MM.1S (cell line): ENCODE data around the gene INO80.

Experiments used
- DNase-seq: peaks from one replicate; pipeline ENCODE4 v3.0.0-alpha.2; 2015
- H2AFZ ChIP-seq: fragments of 300-600 bp; sonication (generic); 2 replicates; pipeline ENCODE4 v1.6.0; 2016; ENCODE audit warnings: antibody characterized with exemption, low read length
- H3F3A ChIP-seq: fragments of 300-600 bp; sonication (generic); 2 replicates; pipeline ENCODE4 v1.6.1; 2016; ENCODE audit warnings: mild to moderate bottlenecking, antibody characterized with exemption, low read length, moderate library complexity, mixed read lengths; ENCODE audit not compliant: insufficient read depth
- H3K27ac ChIP-seq: fragments of 300-600 bp; sonication (generic); 2 replicates; pipeline ENCODE4 v1.5.1; 2016; ENCODE audit warnings: mild to moderate bottlenecking, low read length
- H3K27me3 ChIP-seq: fragments of 300-600 bp; sonication (generic); replicated peaks from 2 replicates; pipeline ENCODE4 v1.6.0; 2016; ENCODE audit warnings: low read length; ENCODE audit not compliant: insufficient read depth
- H3K36me3 ChIP-seq: fragments of 300-600 bp; sonication (generic); replicated peaks from 2 replicates; pipeline ENCODE4 v1.6.1; 2016; ENCODE audit warnings: mild to moderate bottlenecking, low read length, mixed read lengths; ENCODE audit not compliant: insufficient read depth
- H3K4me1 ChIP-seq: fragments of 300-600 bp; sonication (generic); 2 replicates; pipeline ENCODE4 v1.6.1; 2016; ENCODE audit warnings: low read length, mixed read lengths
- H3K4me2 ChIP-seq: fragments of 300-600 bp; sonication (generic); 2 replicates; pipeline ENCODE4 v1.6.0; 2016; ENCODE audit warnings: low read depth, low read length
- H3K4me3 ChIP-seq: fragments of 300-600 bp; sonication (generic); 2 replicates; pipeline ENCODE4 v1.5.1; 2016; ENCODE audit warnings: low read length, mixed read lengths
- H3K79me2 ChIP-seq: fragments of 300-600 bp; sonication (generic); 2 replicates; pipeline ENCODE4 v1.6.1; 2016; ENCODE audit warnings: mixed run types, low read length, mixed read lengths
- H3K9ac ChIP-seq: fragments of 300-600 bp; sonication (generic); 2 replicates; pipeline ENCODE4 v1.6.1; 2016; ENCODE audit warnings: low read length, mixed read lengths
- H3K9me2 ChIP-seq: fragments of 300-600 bp; sonication (generic); replicated peaks from 2 replicates; pipeline ENCODE4 v1.6.1; 2016; ENCODE audit warnings: mild to moderate bottlenecking, low read length, mixed read lengths; ENCODE audit not compliant: insufficient read depth
- H3K9me3 ChIP-seq: fragments of 300-600 bp; sonication (generic); replicated peaks from 2 replicates; pipeline ENCODE4 v1.6.1; 2016; ENCODE audit warnings: mild to moderate bottlenecking, low read length, mixed read lengths; ENCODE audit not compliant: insufficient read depth
- H4K20me1 ChIP-seq: fragments of 300-600 bp; sonication (generic); 2 replicates; pipeline ENCODE4 v1.6.1; 2016; ENCODE audit warnings: mild to moderate bottlenecking, low read length, moderate library complexity, mixed read lengths; ENCODE audit not compliant: insufficient read depth
- EZH2 ChIP-seq: fragments of 300-600 bp; sonication (generic); optimal IDR thresholded peaks from 2 replicates; pipeline ENCODE3; 2017; ENCODE audit warnings: low read depth, mild to moderate bottlenecking, antibody characterized with exemption, low read length, mixed read lengths
- EZH2phosphoT487 ChIP-seq: fragments of 300-600 bp; sonication (generic); IDR thresholded peaks from 2 replicates; pipeline ENCODE4 v1.6.1; 2018; ENCODE audit warnings: antibody characterized with exemption, low read length
- TF ChIP-seq, protein P1 (sequence below): fragments of 300-600 bp; sonication (generic); IDR thresholded peaks from 2 replicates; pipeline ENCODE4 v1.5.1; 2016; ENCODE audit warnings: antibody characterized with exemption, low read length, mixed read lengths

INO80 gene

DNA sequence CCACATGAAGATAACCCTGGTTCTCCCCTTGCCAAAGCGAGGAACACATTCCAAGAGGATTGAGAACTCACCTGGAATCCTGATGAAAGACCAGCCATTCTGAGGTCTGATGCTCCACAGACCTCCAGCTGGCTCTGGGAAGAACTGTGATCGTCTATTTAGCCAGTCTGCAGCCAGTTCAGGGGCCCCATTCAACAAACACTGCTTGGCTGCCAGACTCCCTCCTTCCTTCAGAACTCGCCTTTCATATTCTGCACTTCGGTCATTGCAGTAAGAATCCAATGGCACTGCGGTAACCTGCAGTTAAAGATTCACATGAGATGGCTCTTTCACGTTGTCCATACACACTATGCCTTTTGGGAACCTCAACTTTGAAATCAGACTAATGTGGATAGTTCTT lies 95.3 kb downstream of the INO80 start:
- no peak overlapping the region for H3K4me2 ChIP-seq
- no peaks in the 10 kb centered on the region; the same call in 1 of the 2 replicates for H3K36me3 ChIP-seq
- TF ChIP-seq, protein P1, sequence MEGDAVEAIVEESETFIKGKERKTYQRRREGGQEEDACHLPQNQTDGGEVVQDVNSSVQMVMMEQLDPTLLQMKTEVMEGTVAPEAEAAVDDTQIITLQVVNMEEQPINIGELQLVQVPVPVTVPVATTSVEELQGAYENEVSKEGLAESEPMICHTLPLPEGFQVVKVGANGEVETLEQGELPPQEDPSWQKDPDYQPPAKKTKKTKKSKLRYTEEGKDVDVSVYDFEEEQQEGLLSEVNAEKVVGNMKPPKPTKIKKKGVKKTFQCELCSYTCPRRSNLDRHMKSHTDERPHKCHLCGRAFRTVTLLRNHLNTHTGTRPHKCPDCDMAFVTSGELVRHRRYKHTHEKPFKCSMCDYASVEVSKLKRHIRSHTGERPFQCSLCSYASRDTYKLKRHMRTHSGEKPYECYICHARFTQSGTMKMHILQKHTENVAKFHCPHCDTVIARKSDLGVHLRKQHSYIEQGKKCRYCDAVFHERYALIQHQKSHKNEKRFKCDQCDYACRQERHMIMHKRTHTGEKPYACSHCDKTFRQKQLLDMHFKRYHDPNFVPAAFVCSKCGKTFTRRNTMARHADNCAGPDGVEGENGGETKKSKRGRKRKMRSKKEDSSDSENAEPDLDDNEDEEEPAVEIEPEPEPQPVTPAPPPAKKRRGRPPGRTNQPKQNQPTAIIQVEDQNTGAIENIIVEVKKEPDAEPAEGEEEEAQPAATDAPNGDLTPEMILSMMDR: no peak
- no peak for TF ChIP-seq EZH2
- TF ChIP-seq EZH2phosphoT487: no peak
- H3K4me3 ChIP-seq: no peak overlapping the region
- no peaks in the 10 kb centered on the region for H3K9me3 ChIP-seq
- H3K27me3 ChIP-seq: no peaks in the 10 kb centered on the region
- no peak overlapping the region for H3K27ac ChIP-seq
- H4K20me1 ChIP-seq: no peaks in the 10 kb centered on the region
- peaks cover 12% of the 10 kb centered on the region for H3K79me2 ChIP-seq
- no peak overlapping the region for H2AFZ ChIP-seq
- peaks cover 30% of the 10 kb centered on the region for H3F3A ChIP-seq
- peaks cover 28% of the 10 kb centered on the region for H3K4me1 ChIP-seq
- no peak overlapping the region for H3K9ac ChIP-seq
- no peak for DNase-seq
- no peaks in the 10 kb centered on the region for H3K9me2 ChIP-seq

- Histone ChIP-seq H3K27ac (no peak overlapping the region), H3K27me3 (no peaks in the 10 kb centered on the region), H3K9ac (no peak overlapping the region), H3K4me1 (peaks cover 31% of the 10 kb centered on the region), H3K4me3 (no peak overlapping the region), H3K4me2 (no peak overlapping the region), H4K20me1 (no peaks in the 10 kb centered on the region), H3F3A (peaks cover 30% of the 10 kb centered on the region), H3K9me2 (no peaks in the 10 kb centered on the region), H3K9me3 (no peaks in the 10 kb centered on the region), H3K79me2 (peaks cover 13% of the 10 kb centered on the region), H2AFZ (no peak overlapping the region), H3K36me3 (no peaks in the 10 kb centered on the region; the same call in 1 of the 2 replicates)
- TF ChIP-seq, protein P1: no peak
- TF ChIP-seq EZH2 (no peak), EZH2phosphoT487 (no peak)
- DNase-seq: no peak
These were observed 95.8 kb downstream of the INO80 start for GRCh38 chr15:41020311-41020710.

DNA sequence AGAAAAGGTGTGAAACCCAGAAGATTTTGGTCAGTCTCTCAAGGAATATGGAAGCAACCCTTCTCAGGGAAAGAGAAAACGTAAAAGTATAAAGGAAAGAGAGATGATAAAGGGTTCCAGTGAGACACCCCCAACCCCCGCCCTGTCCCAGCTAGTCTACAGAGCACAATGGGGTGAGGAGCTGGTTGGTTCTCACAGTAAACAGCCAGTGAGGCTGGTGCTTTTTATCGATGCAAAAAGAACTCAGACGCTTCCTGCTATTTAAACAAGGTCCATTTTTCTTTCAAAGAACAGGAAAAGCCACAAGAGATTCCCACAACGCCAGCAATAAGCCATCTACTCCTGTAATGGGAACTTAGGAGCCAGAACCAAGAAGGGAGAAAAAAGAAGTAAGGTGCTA lies 96.9 kb downstream of the INO80 start:
- H3K79me2 ChIP-seq: peaks cover 12% of the 10 kb centered on the region
- no peaks in the 10 kb centered on the region for H3K9me2 ChIP-seq
- H3K36me3 ChIP-seq: no peaks in the 10 kb centered on the region; the same call in 1 of the 2 replicates
- TF ChIP-seq, protein P1: no peak
- no peak for TF ChIP-seq EZH2phosphoT487
- no peak for TF ChIP-seq EZH2
- peaks cover 42% of the 10 kb centered on the region for H3K4me1 ChIP-seq
- no peak overlapping the region for H3K4me3 ChIP-seq
- H3K9me3 ChIP-seq: no peaks in the 10 kb centered on the region
- H3K27ac ChIP-seq: no peak overlapping the region
- peaks cover 38% of the 10 kb centered on the region for H3F3A ChIP-seq
- H3K9ac ChIP-seq: no peak overlapping the region
- no peaks in the 10 kb centered on the region for H3K27me3 ChIP-seq
- H4K20me1 ChIP-seq: no peaks in the 10 kb centered on the region
- H3K4me2 ChIP-seq: no peak overlapping the region
- no peak for DNase-seq
- no peak overlapping the region for H2AFZ ChIP-seq
